Tibial nerve (tissue), 4 donors: ENCODE measurements around the gene SEPTIN11. TPM values are rescaled to one million over a fixed set of nuclear protein-coding genes. Genes with fewer than 3 reads are reported as not detected.
A peak's percentile ranks its signal among the peaks of the same experiment; 100 is the strongest.

Source experiments
- DNase-seq, 2 donors: peaks; one replicate each; pipeline ENCODE4 v3.0.0-alpha.2; 2019; ENCODE audit warnings: low spot score in 2 of 2
- H3K27ac ChIP-seq, 4 donors: fragments of 200-600 bp; sonication (generic) in 3 of 4; one replicate each; pipeline ENCODE4 v1.5.1; 2017 to 2019; ENCODE audit warnings: mild to moderate bottlenecking in 1 of 4
- H3K27me3 ChIP-seq, 2 donors: fragments of 200-600 bp; sonication (generic) in 1 of 2; one replicate each; pipeline versions ENCODE4 v1.5.1 to v1.6.0; 2017 to 2019
- H3K36me3 ChIP-seq, 3 donors: fragments of 200-600 bp; sonication (generic); one replicate each; pipeline ENCODE4 v1.5.1; 2018 to 2019
- H3K4me1 ChIP-seq, 4 donors: fragments of 200-600 bp; sonication (generic) in 3 of 4; one replicate each; pipeline ENCODE4 v1.5.1; 2017 to 2019
- H3K4me3 ChIP-seq, 4 donors: fragments of 200-600 bp; sonication (generic) in 3 of 4; one replicate each; pipeline ENCODE4 v1.5.1; 2017 to 2019; ENCODE audit warnings: mild to moderate bottlenecking in 1 of 4, moderate library complexity in 1 of 4
- H3K9me3 ChIP-seq, 4 donors: fragments of 200-600 bp; sonication (generic) in 3 of 4; one replicate each; pipeline ENCODE4 v1.5.1; 2017 to 2019
- CTCF ChIP-seq, 5 experiments: fragments of 200-600 bp in 3 of 5; fragments of 450-650 bp in 2 of 5; sonication (generic) in 3 of 5; IDR thresholded peaks; one replicate each; pipeline ENCODE4 v1.5.1; 2016 to 2019; ENCODE audit warnings: antibody characterized with exemption in 5 of 5, mild to moderate bottlenecking in 3 of 5, moderate library complexity in 2 of 5
- EP300 ChIP-seq, 2 donors: sonication (generic); formaldehyde crosslinking; IDR thresholded peaks; one replicate each; pipeline ENCODE4 v1.6.1; 2017; ENCODE audit warnings: antibody characterized with exemption in 2 of 2, mild to moderate bottlenecking in 1 of 2
- POLR2A ChIP-seq, 2 donors: fragments of 450-650 bp; IDR thresholded peaks; one replicate each; pipeline ENCODE4 v1.6.1; 2017; ENCODE audit warnings: antibody characterized with exemption in 2 of 2, mild to moderate bottlenecking in 2 of 2, moderate library complexity in 2 of 2
- WGBS, 2 donors: methylation state at CpG; one replicate each; pipeline ENCODE4 v1.1.5; 2018; 5-methylcytosine and 5-hydroxymethylcytosine counted together
- total RNA-seq, 4 donors: library from RNA; depleted of rRNA; stranded (reverse); fragments of >200 nt; gene quantifications; one replicate each; pipeline ENCODE4 v1.1.0, GENCODE V29; 2016

Gene SEPTIN11
- total RNA-seq, 4 donors from 2014 or later, result 111 to 205 (median 176) TPM

GRCh38 chr4:76984127-76984526, 34.6 kb downstream of the SEPTIN11 start:
- H3K9me3 ChIP-seq, result no peaks in the 10 kb centered on the region
- WGBS, 2 donors, result 36% methylated on average over 3 of the region's 3 CpGs
- TF ChIP-seq CTCF (IDR thresholded peaks at IDR 0.05), result peak in 3 of 5 experiments; percentile 21 to 29 (median 24)
- no peak for TF ChIP-seq POLR2A (IDR thresholded peaks at IDR 0.05)
- no peak for TF ChIP-seq EP300 (IDR thresholded peaks at IDR 0.05)
- peaks cover 0 to 86% (median 33%) of the 10 kb centered on the region in 4 donors for H3K4me1 ChIP-seq
- DNase-seq, result no peak
- no peak overlapping the region for H3K4me3 ChIP-seq
- no peaks in the 10 kb centered on the region for H3K27me3 ChIP-seq
- H3K36me3 ChIP-seq, result no peaks in the 10 kb centered on the region
- peak overlapping the region; percentile 33 to 85 (median 68) for H3K27ac ChIP-seq

GRCh38 chr4:76984788-76985211, 35.2 kb downstream of the SEPTIN11 start:
- peak; percentile 19 to 92 for TF ChIP-seq EP300 (IDR thresholded peaks at IDR 0.05)
- TF ChIP-seq POLR2A (IDR thresholded peaks at IDR 0.05), result no peak
- TF ChIP-seq CTCF (IDR thresholded peaks at IDR 0.05), result no peak
- 21 to 23% methylated on average over 7 of the region's 7 CpGs for WGBS, 2 donors
- no peaks in the 10 kb centered on the region for H3K9me3 ChIP-seq
- H3K27me3 ChIP-seq, result no peaks in the 10 kb centered on the region
- H3K36me3 ChIP-seq, result no peaks in the 10 kb centered on the region
- H3K4me3 ChIP-seq, result no peak overlapping the region
- peak; percentile 54 to 77 for DNase-seq
- peak overlapping the region; percentile 33 to 85 (median 68) for H3K27ac ChIP-seq
- H3K4me1 ChIP-seq, result peaks cover 0 to 79% (median 33%) of the 10 kb centered on the region in 4 donors

- Histone ChIP-seq H3K4me1 (peaks cover 0 to 57% (median 22%) of the 10 kb centered on the region in 4 donors), H3K36me3 (no peaks in the 10 kb centered on the region), H3K27ac (peak overlapping the region in 2 of 4 donors; percentile 37 to 85), H3K9me3 (no peaks in the 10 kb centered on the region), H3K27me3 (no peaks in the 10 kb centered on the region), H3K4me3 (no peak overlapping the region)
- no peak for DNase-seq
- WGBS, 2 donors, result 48 to 52% methylated on average over 5 of the region's 5 CpGs
- TF ChIP-seq CTCF (IDR thresholded peaks at IDR 0.05) (no peak), EP300 (IDR thresholded peaks at IDR 0.05) (no peak), POLR2A (IDR thresholded peaks at IDR 0.05) (no peak)
Measured at GRCh38 chr4:76987153-76987591, 37.6 kb downstream of the SEPTIN11 start.

GRCh38 chr4:76987685-76988084, 38.1 kb downstream of the SEPTIN11 start:
- Histone ChIP-seq H3K4me3 (no peak overlapping the region), H3K36me3 (no peaks in the 10 kb centered on the region), H3K27me3 (no peaks in the 10 kb centered on the region), H3K9me3 (no peaks in the 10 kb centered on the region), H3K4me1 (peaks cover 0 to 53% (median 22%) of the 10 kb centered on the region in 4 donors), H3K27ac (peak overlapping the region in 2 of 4 donors; percentile 37 to 85)
- WGBS, 2 donors, result 78 to 80% methylated on average over 4 of the region's 4 CpGs
- no peak for TF ChIP-seq CTCF (IDR thresholded peaks at IDR 0.05)
- TF ChIP-seq POLR2A (IDR thresholded peaks at IDR 0.05), result no peak
- DNase-seq, result no peak

GRCh38 chr4:76989391-76990061, 40.0 kb downstream of the SEPTIN11 start:
- Histone ChIP-seq H3K27ac (no peak overlapping the region), H3K4me1 (peaks cover 0 to 34% (median 16%) of the 10 kb centered on the region in 4 donors), H3K4me3 (no peak overlapping the region), H3K9me3 (no peaks in the 10 kb centered on the region), H3K27me3 (no peaks in the 10 kb centered on the region), H3K36me3 (no peaks in the 10 kb centered on the region)
- 86 to 91% methylated on average over 13 of the region's 13 CpGs for WGBS, 2 donors
- no peak for DNase-seq
- TF ChIP-seq POLR2A (IDR thresholded peaks at IDR 0.05) (no peak), CTCF (IDR thresholded peaks at IDR 0.05) (no peak), EP300 (IDR thresholded peaks at IDR 0.05) (no peak)
